GM19455 (cell line): ENCODE measurements around the gene KRT23.

Experiments used
- ATAC-seq: cut with Tn5 transposase; IDR thresholded peaks from one replicate; pipeline ENCODE4 v1.9.1; 2021; ENCODE audit not compliant: unreplicated experiment

The KRT23 gene

DNA sequence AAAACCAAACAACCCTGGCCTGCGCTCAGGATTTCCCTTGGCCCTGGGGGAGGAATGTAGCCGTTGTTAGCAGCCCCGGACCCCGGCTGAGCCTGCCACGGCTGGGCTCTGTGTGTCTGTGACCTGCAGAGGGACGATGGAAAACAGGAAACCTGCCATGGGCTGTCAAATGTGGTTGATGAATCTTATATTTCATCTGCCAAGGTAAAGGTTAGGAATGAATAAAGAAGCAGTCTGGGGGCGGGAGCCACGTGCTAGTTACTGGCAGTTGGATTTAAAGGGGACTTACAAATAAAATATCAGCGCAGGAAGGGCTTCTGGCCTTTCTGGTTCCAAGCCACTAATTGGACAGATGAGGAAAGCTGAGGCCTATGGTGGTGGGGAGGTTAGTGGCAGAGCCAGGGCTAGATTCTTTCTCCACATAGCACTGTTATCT lies at the start of gene KRT23:
TSS of gene KRT23 (minus strand) at position 263 of the 436 bp plus-strand sequence. CDS start 1,043 bp downstream, outside the sequence.
- no peak for ATAC-seq

DNA sequence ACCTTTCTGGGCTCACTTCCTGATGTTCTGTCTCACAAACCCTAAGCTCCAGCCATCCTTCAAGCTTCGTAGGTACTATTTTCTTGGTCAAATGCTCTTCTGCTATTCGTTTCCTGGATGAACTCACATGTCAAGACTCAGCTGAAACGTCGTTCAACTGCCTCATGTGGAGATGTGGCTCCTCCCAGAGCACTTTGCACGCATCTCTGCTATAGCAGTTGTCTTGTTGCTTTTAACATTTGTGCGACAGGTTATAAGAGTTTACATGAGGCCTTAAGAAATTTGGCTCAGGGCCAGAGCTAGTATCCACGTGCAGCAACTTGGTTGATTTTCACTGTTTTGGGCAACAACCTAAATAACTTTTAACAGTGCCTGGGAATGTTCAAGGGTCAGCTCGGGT lies 49.5 kb upstream of the KRT23 start:
- no peak for ATAC-seq

GRCh38 chr17:40984226-40984625 lies 46.8 kb upstream of the KRT23 start, which contains the start of gene KRT40:
Gene KRT40 (minus strand): TSS chr17:40984326. CDS start chr17:40984273, 53 bp downstream.
- no peak for ATAC-seq

DNA sequence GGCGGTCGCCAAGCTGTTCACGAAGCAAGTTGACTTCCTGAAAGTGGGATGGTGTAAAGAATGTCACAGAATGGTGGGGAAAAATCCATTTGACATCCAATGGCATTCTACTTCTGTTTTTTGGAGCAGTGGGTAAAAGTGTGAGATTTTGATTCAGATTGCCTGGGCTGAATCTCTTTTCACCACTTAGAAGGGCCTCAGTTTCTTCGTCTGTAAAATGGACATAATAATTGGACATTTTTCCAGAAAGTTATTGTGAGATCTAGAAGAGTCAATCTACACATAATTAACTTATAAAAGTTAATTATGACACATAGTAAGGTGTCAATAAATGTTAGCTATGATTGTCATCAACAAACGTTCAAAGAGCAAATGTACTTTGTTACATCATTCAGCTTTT lies 43.7 kb upstream of the KRT23 start:
- no peak for ATAC-seq

DNA sequence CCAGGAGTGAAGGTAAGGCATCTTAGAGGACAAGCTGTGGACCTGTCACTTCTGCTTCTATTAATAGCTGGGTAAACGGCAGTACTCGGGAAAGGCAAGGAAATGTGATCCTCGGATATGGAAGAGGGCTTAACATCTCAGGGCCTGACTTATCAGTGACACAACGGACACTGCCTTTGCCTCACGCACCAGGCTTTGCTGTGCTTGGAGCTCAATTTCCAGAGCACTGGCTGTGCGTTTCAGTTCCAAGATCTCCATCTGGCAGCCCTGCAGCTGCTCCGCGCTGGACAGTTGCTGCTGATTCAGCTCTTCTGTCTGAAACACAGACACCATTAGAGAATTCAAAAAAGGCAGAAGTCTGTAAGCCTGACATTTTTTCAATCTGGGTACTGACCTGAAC lies 43.1 kb upstream of the KRT23 start:
- ATAC-seq: no peak

GRCh38 chr17:40980117-40980516 lies 42.7 kb upstream of the KRT23 start:
- no peak for ATAC-seq

DNA sequence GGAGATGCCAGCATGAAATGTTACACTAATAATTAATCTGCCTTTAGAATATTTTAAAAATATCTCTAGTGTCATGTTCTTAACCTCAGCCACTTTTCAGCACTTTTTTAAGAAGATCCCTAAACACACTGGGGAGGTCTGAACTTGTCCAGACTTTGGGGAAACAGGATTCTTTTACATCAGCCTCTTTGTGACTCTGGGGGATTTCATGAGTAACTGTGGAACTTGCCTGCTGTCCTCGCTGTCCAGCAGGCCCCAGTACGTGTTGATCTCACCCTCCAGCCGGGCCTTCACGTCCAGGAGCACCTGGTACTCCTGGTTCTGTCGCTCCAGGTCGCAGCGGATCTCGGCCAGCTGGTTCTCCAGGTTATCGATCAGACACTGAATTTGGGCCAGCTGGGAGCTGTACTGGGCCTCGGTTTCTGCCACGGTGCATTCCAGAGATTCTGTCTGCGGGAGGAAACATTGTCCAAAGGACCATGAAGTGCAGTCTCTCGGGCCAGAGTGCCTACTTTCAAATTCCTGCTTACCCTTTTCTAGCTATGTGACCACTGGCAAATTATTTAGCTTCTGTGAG lies 41.2 kb upstream of the KRT23 start:
- ATAC-seq: no peak

GRCh38 chr17:40975516-40975915 lies 38.1 kb upstream of the KRT23 start:
- ATAC-seq: no peak

GRCh38 chr17:40974366-40974765 lies 36.9 kb upstream of the KRT23 start:
- no peak for ATAC-seq

DNA sequence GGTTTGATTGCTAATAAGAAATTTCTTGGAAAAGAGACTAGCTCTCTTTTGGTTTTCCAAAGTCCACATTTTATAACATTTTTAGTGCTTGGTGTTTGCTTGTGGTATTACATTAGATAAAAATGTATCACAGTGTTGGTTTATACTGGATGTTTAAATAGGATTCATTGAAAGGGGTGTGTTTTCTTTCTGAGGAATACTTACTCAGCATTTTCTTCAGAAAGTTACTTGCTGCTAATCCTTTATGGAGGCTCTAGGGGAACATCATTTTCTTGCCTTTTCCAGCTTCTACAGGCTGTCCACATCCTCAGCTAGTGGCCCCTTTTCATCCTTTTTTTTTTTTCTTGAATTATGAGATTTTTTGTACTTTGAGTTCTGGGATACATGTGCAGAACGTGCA lies 30.1 kb upstream of the KRT23 start:
- ATAC-seq: no peak

- ATAC-seq: no peak
Measured at GRCh38 chr17:40966848-40967247, 29.4 kb upstream of the KRT23 start, which contains the start of gene KRT39. Gene KRT39 (minus strand): TSS chr17:40966948. CDS start chr17:40966856, 92 bp downstream.

DNA sequence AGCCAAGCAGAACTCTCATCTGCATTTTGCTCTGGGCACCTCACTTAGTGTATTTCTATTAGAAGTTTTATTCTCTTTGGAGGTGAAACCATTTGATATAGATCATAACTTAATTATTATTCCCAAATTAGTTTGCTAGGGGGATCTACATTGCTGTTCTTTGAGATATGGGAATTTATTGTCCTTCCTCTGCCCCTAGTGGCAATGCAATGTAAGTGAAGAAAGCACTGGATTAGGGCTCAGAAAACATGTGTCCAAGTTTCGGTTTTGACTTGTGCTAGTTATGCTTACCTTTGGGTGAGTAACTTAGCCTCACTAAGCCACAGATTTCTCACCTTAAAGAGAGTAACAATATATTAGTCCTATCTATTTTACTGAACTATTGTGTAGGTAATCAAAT lies 26.4 kb upstream of the KRT23 start:
- no peak for ATAC-seq

DNA sequence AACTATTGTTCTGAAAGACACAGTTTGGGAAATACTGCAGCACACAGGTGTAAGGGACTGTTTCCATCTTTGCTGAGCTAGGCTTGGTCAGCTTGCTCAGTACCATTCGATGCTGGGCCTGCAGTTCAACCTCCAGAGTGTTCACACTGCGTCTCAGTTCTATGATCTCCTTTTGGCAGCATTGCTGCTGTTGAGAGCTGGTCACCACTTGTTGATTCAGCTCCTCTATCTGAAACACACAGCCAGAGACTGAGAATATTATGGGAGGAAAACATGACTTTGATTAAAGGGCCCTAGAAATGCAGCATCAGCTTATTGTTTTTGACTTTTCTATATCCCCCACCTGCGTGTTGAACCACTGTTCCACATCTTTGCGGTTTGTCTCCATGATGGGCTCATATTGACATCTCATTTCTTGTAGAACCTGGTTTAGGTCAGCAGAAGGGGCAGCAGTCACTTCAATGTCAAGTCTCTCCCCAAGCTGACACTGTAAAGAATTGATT lies 24.7 kb upstream of the KRT23 start:
- ATAC-seq: no peak

- no peak for ATAC-seq
Measured at GRCh38 chr17:40961591-40961990, 24.1 kb upstream of the KRT23 start.

GRCh38 chr17:40960144-40960543 lies 22.7 kb upstream of the KRT23 start:
- ATAC-seq: no peak

DNA sequence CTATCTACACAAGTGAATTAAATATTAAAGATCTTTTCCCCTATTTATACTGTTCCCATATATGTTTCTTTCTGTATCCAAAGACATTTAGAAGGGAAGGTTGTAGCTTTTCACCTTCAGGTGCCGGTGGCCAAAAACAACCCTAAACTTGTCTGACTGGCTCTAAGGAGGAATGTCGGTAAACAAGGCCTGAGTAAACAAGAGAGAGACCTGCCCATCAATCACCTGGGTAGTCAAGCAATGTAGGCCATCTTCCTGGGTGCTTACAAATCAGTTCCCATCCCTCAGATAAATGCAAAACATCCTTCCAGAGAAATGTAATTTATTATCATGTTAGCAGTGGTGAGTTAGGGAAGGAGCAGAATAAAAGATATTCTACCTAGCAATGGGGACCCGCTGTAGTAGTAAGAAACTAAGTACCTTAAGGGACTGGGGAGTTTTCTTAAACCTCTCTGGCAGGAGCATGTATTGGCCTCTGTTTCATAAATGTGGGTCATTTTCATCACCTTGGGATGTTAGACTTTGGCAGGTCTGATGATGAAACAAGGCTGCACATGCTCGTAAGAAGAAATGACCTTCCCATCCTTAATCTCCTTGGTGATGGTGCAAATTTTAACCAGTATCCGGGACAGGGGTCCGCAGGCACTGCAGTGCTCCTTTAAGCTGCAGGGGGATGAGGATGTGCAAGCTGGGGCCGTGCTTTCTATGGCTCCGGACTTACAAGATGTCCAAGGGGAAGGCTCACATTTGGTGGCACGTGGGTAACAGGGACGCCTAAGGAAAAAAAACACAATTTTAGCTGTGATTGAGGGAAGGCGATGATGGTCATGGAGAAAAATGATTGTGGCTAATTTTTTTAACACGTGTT lies 20.9 kb upstream of the KRT23 start:
- no peak for ATAC-seq

DNA sequence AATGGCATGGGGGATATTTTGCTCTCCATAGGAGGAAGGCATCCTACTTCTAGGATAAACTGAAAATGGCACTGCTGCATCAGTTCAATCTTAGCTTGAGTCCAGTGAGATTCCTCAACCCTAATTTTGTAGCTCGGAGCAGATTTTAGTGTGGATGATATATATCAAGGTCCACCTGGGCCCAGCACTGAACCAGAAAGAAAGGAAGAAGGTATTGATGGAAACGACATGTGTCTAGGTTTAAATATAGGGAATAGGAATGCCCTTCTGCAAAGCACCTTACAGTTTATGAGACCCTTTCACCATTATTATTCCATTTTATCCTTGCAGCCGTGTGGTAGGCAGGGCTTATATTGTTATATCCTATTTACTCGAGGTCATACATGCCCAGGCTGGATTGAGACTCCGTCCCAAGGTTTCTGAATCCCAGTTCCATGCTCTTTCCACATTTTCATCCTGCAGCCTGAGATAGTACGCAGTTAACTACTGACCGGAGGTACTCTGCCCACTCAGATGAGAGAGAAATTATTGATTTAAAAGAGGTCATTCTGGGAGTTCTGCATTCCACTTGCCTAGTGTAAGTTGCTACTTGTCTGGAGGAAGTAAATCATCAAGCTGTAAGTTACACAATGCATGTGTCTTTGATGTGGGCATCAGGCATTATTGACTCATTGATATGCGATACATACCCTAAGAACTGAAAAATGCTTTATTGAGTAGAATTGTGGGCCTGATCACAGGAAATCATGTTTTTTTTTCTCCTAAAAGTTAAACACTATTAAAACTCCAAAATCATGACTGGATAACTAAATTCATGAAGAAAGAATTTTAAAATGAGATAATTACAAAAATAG lies 19.2 kb upstream of the KRT23 start:
- no peak for ATAC-seq

- no peak for ATAC-seq
Measured at GRCh38 chr17:40953881-40954280, 16.4 kb upstream of the KRT23 start.

DNA sequence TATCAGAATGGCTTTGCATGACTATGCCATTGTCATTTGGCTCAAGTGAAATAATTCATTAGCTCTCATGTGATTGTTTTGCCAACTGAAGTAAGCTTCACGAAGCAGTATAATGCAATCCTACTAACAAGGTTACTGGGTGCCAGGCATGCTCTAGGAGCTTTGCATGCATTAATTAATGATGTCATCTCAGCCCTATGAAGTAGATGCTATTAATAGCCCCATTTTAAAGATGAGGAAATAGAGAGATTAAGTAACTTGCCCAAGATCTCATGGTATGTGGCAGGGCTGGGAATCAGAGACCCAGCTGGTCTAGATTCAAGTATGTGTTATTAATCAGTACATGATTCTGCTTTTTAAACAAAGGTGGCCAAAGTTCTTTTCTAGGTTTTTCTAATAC lies 15.2 kb upstream of the KRT23 start:
- no peak for ATAC-seq

- no peak for ATAC-seq
Measured at GRCh38 chr17:40952154-40952553, 14.7 kb upstream of the KRT23 start.

DNA sequence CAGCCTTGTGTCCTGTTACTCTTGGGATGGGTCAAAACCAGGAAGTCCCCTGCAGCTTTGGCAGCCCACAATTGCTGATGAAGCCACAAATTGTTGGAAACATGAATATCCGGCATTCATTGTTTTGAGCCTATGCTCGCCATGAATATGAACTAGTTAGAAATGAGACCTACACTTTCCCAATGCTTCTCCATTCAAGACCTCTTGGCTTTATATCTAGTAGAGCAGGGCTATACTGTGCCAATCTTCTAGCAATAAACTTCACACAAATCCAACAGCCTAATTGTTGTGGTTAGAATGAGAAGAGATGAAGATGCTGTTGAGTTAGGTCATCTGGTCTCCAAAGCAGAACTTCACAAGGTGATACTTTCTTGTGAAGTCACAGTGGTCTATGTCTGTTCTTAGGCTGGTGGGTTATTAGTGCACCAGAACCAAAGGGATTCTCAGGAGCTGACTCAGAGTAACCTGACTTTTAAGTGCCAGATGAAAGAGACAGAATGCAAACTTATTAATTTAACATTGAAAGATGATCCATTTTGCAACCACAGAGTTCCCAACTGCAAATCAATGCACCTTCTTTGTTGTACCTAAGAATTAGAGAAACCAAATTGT lies 13.7 kb upstream of the KRT23 start:
- no peak for ATAC-seq
